ENCODE data around the gene UBR4. TPM values are rescaled to one million over a fixed set of nuclear protein-coding genes. Genes with fewer than 3 reads are reported as not detected.
A peak's percentile ranks its signal among the peaks of the same experiment; 100 is the strongest.

The UBR4 gene
- total and polyA plus RNA-seq, 5 donors, result 48.9 to 70.3 (median 64.5) TPM

GRCh38 chr1:19120070-19120469, 90.0 kb downstream of the UBR4 start:
- Histone ChIP-seq H3K4me3 (ENCODE audit: low read length) (no peak overlapping the region), H3K9me3 (ENCODE audit: control insufficient read depth, low read length) (no peaks in the 10 kb centered on the region), H3K4me1 (ENCODE audit: control insufficient read depth, insufficient read depth, low read length) (no peaks in the 10 kb centered on the region), H3K27me3 (ENCODE audit: control insufficient read depth, insufficient read depth) (no peaks in the 10 kb centered on the region), H3K27ac (ENCODE audit: low read length) (no peak overlapping the region)
- WGBS, result 93% methylated on average over 7 of the region's 7 CpGs
- DNase-seq, result no peak
- intact Hi-C loops (cut with DNase I), result loop anchor here in 2 of 4 donors (10.0 kb wide), 2 partner anchors 55 to 675 kb away; partner anchors contain the start of gene TMCO4 (in 1 of the 2)
- no peak for ATAC-seq

GRCh38 chr1:19115082-19115808, 94.8 kb downstream of the UBR4 start:
- Histone ChIP-seq H3K4me1 (ENCODE audit: control insufficient read depth, insufficient read depth, low read length) (no peaks in the 10 kb centered on the region), H3K4me3 (ENCODE audit: low read length) (no peak overlapping the region), H3K9me3 (ENCODE audit: control insufficient read depth, low read length) (no peaks in the 10 kb centered on the region), H3K27ac (ENCODE audit: low read length) (no peak overlapping the region), H3K27me3 (ENCODE audit: control insufficient read depth, insufficient read depth) (no peaks in the 10 kb centered on the region)
- ATAC-seq (no peak), DNase-seq (no peak)
- intact Hi-C loops (cut with DNase I), result no loop called here
- 74% methylated on average over 6 of the region's 6 CpGs for WGBS

DNA sequence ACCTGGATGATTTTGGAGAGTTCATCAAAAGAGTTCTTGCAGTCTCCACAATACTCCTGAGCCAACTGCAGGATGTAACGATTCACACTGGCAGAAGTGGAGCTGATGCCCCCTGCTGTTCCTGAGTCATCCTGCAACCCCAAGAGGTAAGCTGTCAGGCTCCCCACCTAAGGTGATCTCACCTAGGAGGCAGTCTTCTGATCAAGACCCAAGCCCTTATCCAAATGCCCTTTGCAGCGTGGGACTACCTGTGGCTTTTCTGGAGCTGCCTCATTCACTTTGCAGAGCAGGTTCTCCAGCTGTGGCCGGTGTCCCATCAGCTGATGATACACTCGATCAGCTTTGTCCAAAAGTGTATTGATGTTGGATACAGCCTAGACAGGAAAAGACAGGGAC, 96.4 kb downstream of the UBR4 start:
- no peaks in the 10 kb centered on the region for H3K9me3 ChIP-seq (ENCODE audit: control insufficient read depth, low read length)
- H3K4me3 ChIP-seq (ENCODE audit: low read length), result no peak overlapping the region
- DNase-seq (no peak), ATAC-seq (no peak)
- H3K27ac ChIP-seq (ENCODE audit: low read length), result no peak overlapping the region
- no peaks in the 10 kb centered on the region for H3K4me1 ChIP-seq (ENCODE audit: control insufficient read depth, insufficient read depth, low read length)
- 67% methylated on average over 4 of the region's 4 CpGs for WGBS
- H3K27me3 ChIP-seq (ENCODE audit: control insufficient read depth, insufficient read depth), result no peaks in the 10 kb centered on the region
- intact Hi-C loops (cut with DNase I), result no loop called here

DNA sequence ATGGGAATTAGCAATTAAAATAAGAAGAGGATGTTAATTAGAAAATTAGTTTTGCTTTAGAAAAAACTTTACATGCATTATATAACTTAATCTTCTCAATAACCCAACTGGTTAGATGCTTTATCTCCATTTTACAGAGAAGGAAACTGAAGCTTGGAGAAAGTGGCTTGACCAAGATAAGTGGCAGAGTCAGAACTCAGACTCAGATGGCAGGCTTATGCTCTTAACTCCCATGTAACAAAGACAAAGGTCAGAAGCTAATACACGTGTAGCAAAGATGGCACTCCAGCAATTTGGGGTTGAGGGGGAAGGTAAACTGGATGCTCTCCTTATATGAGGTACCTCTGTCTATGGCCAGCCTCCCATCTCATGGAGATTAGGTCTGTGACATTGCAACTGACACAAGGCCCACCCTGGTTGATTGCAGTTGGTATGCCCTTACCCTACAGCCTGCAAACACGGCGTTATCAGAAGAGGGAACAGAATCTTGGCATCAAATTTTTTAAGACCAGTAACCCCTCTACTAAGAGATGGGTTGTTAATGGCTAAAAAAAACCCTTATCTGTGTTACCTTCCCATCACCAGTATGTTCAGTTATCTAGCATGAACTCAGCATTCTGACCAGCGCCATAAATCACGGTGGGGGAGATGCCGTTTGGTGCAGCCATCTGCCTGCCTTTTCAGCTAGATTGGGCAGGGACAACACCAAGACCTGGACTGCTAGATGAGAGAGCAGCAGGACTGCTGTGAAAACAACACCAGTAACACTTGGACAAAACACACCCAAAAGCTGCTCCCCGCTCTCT, 97.0 kb downstream of the UBR4 start:
- ATAC-seq (no peak), DNase-seq (no peak)
- intact Hi-C loops (cut with DNase I), result no loop called here
- Histone ChIP-seq H3K27me3 (ENCODE audit: control insufficient read depth, insufficient read depth) (no peaks in the 10 kb centered on the region), H3K4me1 (ENCODE audit: control insufficient read depth, insufficient read depth, low read length) (no peaks in the 10 kb centered on the region), H3K9me3 (ENCODE audit: control insufficient read depth, low read length) (no peaks in the 10 kb centered on the region), H3K27ac (ENCODE audit: low read length) (no peak overlapping the region), H3K4me3 (ENCODE audit: low read length) (no peak overlapping the region)
- 79% methylated on average over 7 of the region's 7 CpGs for WGBS

DNA sequence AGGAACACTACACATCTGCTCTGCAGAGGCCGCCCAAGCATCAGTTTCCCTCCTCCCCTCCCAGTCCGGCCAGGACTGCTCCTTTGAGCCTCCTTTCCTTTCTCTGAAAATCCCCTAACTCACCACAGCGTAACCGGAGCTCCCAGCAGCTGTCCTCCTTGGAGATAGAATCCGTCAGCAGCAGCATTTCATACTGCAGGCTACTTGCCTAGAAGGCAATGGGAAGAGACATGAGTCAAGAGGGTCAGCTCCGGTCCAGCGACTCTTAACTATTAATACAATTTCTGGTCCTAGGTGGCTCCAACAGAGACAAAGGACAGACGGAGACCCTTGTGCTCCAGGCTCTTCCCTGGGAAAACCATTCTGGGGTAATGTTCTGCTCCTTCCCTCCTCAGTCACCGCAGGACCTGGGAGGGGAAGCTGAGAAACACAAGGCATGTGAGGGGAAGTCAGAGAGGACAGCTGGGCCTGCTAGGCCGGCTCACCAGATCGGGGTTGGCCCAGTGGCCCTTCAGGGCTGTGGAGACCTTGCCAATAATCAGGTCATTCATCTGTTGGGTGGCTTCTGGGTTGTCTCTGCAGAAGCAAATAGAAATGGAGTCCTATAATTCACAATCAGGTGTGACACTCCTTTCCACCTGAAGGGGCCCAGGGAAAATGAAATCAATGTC, 99.7 kb downstream of the UBR4 start:
- Histone ChIP-seq H3K9me3 (ENCODE audit: control insufficient read depth, low read length) (no peaks in the 10 kb centered on the region), H3K4me3 (ENCODE audit: low read length) (no peak overlapping the region), H3K27ac (ENCODE audit: low read length) (no peak overlapping the region), H3K27me3 (ENCODE audit: control insufficient read depth, insufficient read depth) (no peaks in the 10 kb centered on the region), H3K4me1 (ENCODE audit: control insufficient read depth, insufficient read depth, low read length) (no peaks in the 10 kb centered on the region)
- whole genome bisulfite sequencing, result 91% methylated on average over 11 of the region's 11 CpGs
- DNase-seq (no peak), ATAC-seq (no peak)
- intact Hi-C loops (cut with DNase I), result no loop called here

DNA sequence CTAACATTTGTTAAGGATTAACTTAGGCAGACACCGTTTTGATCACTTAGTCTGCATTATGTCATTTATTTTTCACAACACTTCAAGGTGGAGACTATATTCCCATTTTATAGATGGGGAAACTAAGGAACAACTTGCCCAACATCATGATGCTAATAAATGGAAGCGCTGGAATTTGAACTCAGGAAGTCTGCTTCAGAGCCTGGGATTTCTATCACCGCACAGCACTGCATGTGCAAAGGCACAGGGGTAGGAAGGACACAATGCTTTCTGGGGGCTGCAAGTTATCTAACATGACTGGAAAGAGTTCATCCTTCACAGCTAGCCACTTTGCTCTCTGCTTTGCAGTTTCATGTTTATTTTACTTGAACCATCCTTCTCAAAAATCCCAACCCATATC, 100.5 kb downstream of the UBR4 start:
- H3K27me3 ChIP-seq (ENCODE audit: control insufficient read depth, insufficient read depth), result no peaks in the 10 kb centered on the region
- intact Hi-C loops (cut with DNase I), result loop anchor here in 1 of 4 donors (10.0 kb wide), 1 partner anchor 45 kb away; no protein-coding TSS in a partner anchor
- WGBS, result 91% methylated on average over 3 of the region's 3 CpGs
- DNase-seq, result no peak
- ATAC-seq, result no peak
- H3K4me1 ChIP-seq (ENCODE audit: control insufficient read depth, insufficient read depth, low read length), result no peaks in the 10 kb centered on the region
- no peak overlapping the region for H3K27ac ChIP-seq (ENCODE audit: low read length)
- H3K9me3 ChIP-seq (ENCODE audit: control insufficient read depth, low read length), result no peaks in the 10 kb centered on the region
- no peak overlapping the region for H3K4me3 ChIP-seq (ENCODE audit: low read length)

GRCh38 chr1:19101244-19101643, 108.8 kb downstream of the UBR4 start:
- Histone ChIP-seq H3K27ac (ENCODE audit: low read length) (no peak overlapping the region), H3K27me3 (ENCODE audit: control insufficient read depth, insufficient read depth) (no peaks in the 10 kb centered on the region), H3K9me3 (ENCODE audit: control insufficient read depth, low read length) (no peaks in the 10 kb centered on the region), H3K4me3 (ENCODE audit: low read length) (no peak overlapping the region), H3K4me1 (ENCODE audit: control insufficient read depth, insufficient read depth, low read length) (no peaks in the 10 kb centered on the region)
- intact Hi-C loops (cut with DNase I), result loop anchor here in 1 of 4 donors (10.0 kb wide), 1 partner anchor 54 kb away; no protein-coding TSS in a partner anchor
- ATAC-seq (no peak), DNase-seq (no peak)
- 91% methylated on average over 8 of the region's 8 CpGs for WGBS

- no peak for ATAC-seq
- Histone ChIP-seq H3K9me3 (ENCODE audit: control insufficient read depth, low read length) (no peaks in the 10 kb centered on the region), H3K27me3 (ENCODE audit: control insufficient read depth, insufficient read depth) (no peaks in the 10 kb centered on the region), H3K4me1 (ENCODE audit: control insufficient read depth, insufficient read depth, low read length) (no peaks in the 10 kb centered on the region), H3K27ac (ENCODE audit: low read length) (no peak overlapping the region), H3K4me3 (ENCODE audit: low read length) (no peak overlapping the region)
- no peak for DNase-seq
- WGBS, result 94% methylated on average over 5 of the region's 5 CpGs
- intact Hi-C loops (cut with DNase I), result loop anchor here in 1 of 4 donors (10.0 kb wide), 1 partner anchor 55 kb away; no protein-coding TSS in a partner anchor
These were observed 110.0 kb downstream of the UBR4 start for GRCh38 chr1:19100028-19100427.

- WGBS, result 92% methylated on average over 5 of the region's 5 CpGs
- no peak overlapping the region for H3K27ac ChIP-seq (ENCODE audit: low read length)
These were observed 113.1 kb downstream of the UBR4 start for GRCh38 chr1:19096990-19097389.

DNA sequence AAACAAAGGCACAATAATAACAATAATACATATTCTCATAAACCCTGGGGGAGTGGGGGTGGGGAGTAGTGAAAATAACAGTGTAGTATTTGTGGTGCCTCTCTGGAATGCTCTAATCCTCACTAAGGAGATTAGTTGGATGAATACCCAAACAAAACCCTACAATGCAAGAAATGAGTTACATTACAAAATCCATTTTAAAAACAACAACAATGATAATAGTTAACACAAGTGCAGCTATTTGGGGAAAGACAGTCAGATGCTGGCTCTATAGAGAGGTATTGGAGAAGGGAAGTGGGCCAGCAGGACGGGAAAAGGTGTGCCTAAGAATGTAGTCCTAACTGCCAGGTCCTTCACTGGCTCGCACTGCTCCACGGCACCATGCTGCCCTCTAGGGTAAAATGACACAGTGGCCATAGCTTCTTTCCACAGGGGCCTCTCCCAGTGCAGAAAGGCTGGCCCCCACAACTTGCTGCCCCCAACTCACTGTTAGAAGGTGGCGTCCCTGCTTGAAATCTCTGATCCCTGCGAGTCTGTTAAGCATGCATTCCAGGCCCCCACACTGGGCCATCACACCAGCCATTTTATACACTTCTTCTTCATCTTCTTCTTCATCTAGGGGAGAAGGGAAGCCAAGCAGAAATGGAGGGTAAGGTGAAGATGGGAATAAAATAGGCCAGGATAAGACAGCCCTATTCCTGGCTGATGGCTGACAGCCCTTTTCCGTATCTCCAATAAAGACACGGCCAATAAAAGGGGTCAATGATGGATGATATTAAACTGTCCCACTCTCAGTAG, 113.8 kb downstream of the UBR4 start:
- H3K27ac ChIP-seq (ENCODE audit: low read length), result no peak overlapping the region
- ATAC-seq (peak; percentile 82 to 90), DNase-seq (peak; percentile 44 to 76 (median 74))
- intact Hi-C loops (cut with DNase I), result loop anchor here in 2 of 4 donors (2.0 to 5.0 kb wide), 2 partner anchors 189 kb away; no protein-coding TSS in a partner anchor
- no peaks in the 10 kb centered on the region for H3K27me3 ChIP-seq (ENCODE audit: control insufficient read depth, insufficient read depth)
- H3K9me3 ChIP-seq (ENCODE audit: control insufficient read depth, low read length), result no peaks in the 10 kb centered on the region
- WGBS, result 58% methylated on average over 7 of the region's 7 CpGs
- no peaks in the 10 kb centered on the region for H3K4me1 ChIP-seq (ENCODE audit: control insufficient read depth, insufficient read depth, low read length)
- no peak overlapping the region for H3K4me3 ChIP-seq (ENCODE audit: low read length)

More at GRCh38 chr1:19096990-19097389, 113.1 kb downstream of the UBR4 start:
- intact Hi-C loops (cut with DNase I), result loop anchor here in 2 of 4 donors (2.0 to 5.0 kb wide), 2 partner anchors 190 kb away; no protein-coding TSS in a partner anchor
- ATAC-seq (no peak), DNase-seq (no peak)
- Histone ChIP-seq H3K4me1 (ENCODE audit: control insufficient read depth, insufficient read depth, low read length) (no peaks in the 10 kb centered on the region), H3K4me3 (ENCODE audit: low read length) (no peak overlapping the region), H3K9me3 (ENCODE audit: control insufficient read depth, low read length) (no peaks in the 10 kb centered on the region), H3K27me3 (ENCODE audit: control insufficient read depth, insufficient read depth) (no peaks in the 10 kb centered on the region)
